ENCODE data around the gene NSMCE3. TPM values are rescaled to one million over a fixed set of nuclear protein-coding genes. Genes with fewer than 3 reads are reported as not detected.
"Not testable (repeated sequence)": the region's sequence is repeated elsewhere in the genome, so short reads cannot be mapped to it uniquely, and the experiment has no call there.

The NSMCE3 gene
- total RNA-seq, 2 experiments from 2014 or later, result 7.6 to 8.3 TPM

DNA sequence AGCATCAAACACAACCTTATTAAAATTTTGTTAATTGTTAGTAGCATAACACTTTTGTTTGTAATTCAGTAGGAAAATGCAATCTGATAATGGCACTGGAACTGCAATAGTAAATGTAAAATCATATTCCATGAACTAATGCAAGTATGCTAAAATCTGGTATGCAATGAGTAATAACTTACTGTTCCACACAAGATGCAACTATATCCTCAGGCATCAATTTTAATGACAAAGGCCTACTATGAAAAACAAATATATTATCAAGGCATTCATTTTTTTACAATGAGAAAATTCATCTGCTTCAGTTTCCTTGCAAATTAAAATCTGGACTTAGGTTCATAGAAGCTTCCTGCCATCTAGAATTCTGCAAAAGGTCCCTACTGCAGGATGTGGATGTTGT, 1.4 kb upstream of the NSMCE3 start:
- CTCF ChIA-PET, result interaction anchor here (1.0 kb wide), 1 partner anchor 131 kb away, joined by 3 read pairs; no protein-coding TSS in a partner anchor
- POLR2A ChIA-PET, result interaction anchor here (0.6 to 1.1 kb wide), 4 partner anchors 12 to 535 kb away, joined by 3 to 4 read pairs (median 3); no protein-coding TSS in a partner anchor

DNA sequence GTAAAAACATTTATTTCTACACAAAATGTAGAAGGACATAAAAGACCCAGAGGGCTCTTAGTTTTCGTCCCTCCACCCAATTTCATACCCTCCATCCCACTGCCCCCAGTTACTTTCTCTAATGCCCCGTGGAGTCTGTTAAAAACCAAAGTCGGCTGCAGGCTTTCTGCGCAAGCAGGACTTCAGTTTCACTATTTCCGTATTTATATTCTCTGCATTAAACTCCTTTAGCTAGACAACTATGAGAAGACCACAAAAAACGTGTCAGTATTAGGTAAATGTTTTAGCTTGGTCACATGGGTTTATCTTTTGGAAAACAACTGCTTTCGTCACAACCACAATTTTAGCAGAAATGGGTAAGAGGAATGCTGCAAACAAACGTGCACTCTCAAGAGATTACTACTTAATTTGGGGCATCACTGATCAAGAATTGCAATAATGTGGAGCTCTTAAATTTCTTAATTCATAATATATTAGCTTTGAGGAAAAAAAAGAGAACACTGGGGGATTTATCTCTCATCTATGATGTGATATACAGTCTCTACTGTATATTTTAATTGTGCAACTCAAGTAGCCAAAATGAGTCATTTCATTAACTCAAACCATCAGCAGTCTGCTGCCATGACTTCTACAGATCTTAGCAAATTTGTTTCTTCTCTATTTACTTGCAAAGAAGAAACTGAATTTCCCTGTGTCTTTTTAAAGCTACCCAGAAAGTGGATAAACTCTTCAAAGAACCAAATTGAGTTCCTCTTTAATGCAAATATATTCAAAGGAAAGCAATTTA, 740 bp upstream of the NSMCE3 start:
- CTCF ChIA-PET, result interaction anchor here (1.0 kb wide), 1 partner anchor 130 kb away, joined by 3 read pairs; no protein-coding TSS in a partner anchor
- POLR2A ChIA-PET, result interaction anchor here (0.6 to 1.1 kb wide), 4 partner anchors 13 to 534 kb away, joined by 3 to 4 read pairs (median 3); no protein-coding TSS in a partner anchor

DNA sequence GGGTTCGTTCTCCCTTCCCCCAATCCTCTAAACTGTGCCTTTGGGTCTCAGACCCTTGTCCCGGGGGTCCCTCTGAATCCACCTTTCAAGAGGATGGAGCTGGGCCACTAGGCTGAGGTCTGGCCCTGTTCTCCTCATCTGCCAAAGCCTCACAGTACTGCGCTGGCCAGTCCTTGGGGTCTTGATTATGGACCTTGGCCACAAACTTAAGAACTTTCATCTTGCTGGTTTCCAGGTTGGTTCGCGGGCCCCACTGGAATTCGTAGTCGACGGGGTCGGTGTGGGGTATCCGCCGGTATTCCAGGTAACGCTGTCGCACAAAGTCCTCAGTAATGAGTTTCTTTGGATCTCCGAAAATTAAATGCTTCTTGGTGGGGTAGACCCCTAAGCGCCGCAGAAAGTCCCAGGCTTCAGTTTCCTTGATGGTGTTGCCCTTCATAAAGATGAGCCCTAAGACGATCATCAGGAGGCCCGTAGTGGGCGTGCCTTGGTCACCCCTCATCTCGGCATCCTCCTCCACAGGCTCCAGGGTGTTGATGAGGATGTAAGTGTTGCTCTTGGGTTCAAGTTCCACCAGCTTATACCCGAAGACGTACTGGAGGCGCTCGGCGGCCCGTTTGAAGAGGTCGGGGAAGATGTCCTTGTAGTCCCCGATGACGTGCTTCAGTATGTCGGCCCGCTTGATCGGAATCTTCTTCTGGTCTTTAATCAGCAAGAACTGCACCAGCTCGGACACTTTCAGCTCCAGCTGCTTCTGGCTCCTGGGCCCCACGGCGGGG, 727 bp downstream of the NSMCE3 start:
- POLR2A ChIA-PET, result interaction anchor here (0.6 kb wide), 1 partner anchor 9 kb away, joined by 3 read pairs; no protein-coding TSS in a partner anchor
- CTCF ChIA-PET, result no interaction called here

DNA sequence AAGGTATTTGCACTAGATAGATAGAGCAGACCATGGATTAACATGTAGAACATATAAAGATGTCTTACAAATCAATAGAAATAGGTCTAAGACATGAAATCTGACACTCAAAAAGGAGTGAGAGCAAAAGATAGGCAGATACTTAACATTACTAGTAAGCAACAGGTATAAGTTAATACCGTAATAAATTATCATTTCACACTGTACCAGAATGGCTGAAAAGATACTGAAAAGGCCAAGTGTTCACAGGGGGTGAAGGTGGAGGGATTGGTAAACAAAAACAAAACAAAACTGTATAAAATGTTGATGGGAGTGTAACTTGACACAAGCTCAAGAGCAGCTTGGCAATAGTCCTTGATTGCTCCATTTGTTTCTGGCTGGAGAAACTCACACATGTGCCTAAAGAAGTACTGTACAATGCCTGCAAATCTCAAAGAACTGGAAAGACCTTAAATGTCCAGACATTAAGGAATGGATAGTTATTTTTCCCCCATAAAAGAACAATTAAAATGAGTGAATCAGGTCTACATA, 3.5 kb downstream of the NSMCE3 start:
- CTCF ChIA-PET, result interaction anchor here (0.6 kb wide), 1 partner anchor 168 kb away, joined by 3 read pairs; no protein-coding TSS in a partner anchor
- POLR2A ChIA-PET, result no interaction called here

DNA sequence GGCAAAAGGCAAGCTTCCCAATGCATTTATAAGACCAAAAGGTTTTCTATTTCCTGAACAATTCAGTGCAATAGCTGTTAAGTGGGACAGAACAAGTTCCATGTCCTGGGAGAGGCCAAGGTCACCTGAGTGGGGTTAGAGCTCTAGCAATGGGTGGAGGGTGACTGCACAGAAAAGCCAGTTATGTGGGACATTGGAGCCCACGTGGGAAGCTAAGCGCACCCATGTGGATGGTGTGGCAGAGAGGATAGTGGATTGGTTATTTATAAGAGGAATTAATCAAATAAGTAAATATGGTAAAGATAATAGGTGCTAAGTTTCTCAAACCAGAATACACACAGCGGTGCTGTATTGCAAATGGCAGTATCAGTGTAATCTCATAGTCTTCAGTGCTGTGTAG, 6.3 kb downstream of the NSMCE3 start:
- CTCF ChIA-PET, result interaction anchor here (0.6 kb wide), 1 partner anchor 299 kb away, joined by 3 read pairs; no protein-coding TSS in a partner anchor
- POLR2A ChIA-PET, result no interaction called here

DNA sequence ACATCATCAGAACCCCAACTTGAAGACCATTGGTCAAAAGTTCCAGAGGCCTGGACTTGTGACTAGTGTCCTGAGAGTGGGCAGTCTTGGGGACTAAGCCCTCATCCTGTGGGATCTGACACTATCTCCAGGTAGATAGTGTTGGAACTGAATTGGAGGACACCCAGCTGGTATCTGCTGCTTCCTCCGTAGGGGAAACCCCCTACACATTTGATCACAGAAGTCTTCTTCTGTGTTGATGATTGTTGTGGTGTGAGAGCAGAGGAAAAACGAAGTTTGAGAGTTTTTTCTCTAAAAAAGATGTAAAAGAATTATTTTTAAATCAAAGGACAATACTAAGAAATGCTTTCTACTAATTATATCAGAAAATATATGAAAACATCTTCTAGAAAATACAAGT, 6.9 kb downstream of the NSMCE3 start:
- ChIA-PET POLR2A (no interaction called here), CTCF (interaction anchor here (0.6 kb wide), 1 partner anchor 299 kb away, joined by 3 read pairs; no protein-coding TSS in a partner anchor)

DNA sequence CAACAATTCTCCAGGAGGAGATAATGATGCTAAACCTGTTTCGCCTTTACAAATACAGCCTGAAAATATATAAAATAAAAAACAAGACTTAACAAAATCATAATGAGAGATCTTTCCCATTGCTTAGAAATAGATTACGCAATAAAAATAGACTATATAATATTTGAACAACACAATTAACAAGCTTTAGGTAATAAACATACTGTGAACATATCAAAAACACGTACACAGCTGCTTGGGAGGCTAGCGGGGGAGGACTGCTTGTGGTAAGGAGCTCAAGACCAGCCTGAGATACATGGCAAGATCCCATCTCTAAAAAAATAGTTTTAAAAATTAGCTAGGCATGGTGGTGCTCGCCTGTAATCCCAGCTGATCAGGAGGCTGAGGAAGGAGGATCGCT, 8.7 kb downstream of the NSMCE3 start:
- ChIA-PET POLR2A (no interaction called here), CTCF (no interaction called here)

DNA sequence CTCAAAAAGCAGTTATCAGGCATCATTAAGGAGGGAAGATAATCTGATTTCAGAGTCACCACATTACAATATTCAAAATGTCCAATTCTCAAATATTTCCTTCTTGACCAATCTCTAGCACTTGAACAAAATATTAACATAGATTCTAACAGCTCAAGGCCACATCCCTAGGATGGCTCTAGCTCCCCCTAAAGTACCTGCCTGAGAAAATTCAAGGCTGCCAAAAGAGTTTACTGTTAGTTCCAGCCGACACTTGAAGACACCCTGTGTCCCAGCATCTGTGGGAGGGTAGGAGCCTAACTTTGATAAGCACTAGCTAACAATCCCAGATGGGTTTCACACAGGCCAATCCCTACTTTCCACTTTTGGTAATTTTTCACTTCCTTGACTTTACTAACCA, 10.4 kb downstream of the NSMCE3 start:
- POLR2A ChIA-PET, result no interaction called here
- CTCF ChIA-PET, result no interaction called here

DNA sequence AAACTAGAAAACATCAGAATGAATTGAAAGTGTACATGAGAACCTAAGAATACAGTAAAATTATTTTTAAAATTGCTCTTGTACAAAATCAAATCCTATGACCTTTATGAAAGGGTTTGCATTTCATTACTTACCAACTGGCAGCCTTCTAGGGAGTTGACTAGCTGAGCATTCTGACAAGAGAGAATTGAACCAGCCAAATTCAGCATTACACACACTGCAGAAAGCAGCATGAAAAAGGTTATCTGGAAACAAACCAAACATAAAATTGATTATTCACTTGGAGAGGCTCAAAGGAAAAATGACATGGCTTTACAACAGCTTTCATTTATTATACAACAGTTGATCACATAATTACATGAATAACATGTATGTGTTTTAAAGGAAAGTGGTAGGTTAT, 17.4 kb downstream of the NSMCE3 start:
- ChIA-PET CTCF (interaction anchor here (0.6 kb wide), 1 partner anchor 153 kb away, joined by 3 read pairs; no protein-coding TSS in a partner anchor), POLR2A (no interaction called here)

DNA sequence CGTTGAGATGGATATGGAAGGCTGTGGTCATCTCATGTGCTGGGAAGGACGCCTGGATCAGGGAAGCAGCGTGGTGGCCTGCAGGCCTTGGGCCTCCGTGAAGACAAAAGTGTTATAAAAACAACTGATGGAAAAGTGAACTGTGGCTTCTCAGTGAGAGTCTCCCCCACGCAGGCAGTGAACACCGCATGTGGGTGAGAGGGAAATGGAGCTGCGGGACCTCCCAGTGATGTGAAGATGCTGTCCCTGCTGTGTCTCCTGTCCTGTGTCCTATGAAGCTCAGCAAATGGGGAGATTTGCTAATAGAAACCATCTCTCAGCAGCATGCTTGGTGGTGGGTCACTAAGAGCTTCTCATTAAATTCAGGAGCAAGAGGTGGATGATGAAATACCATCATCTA, 25.1 kb downstream of the NSMCE3 start:
- CTCF ChIA-PET, result no interaction called here

DNA sequence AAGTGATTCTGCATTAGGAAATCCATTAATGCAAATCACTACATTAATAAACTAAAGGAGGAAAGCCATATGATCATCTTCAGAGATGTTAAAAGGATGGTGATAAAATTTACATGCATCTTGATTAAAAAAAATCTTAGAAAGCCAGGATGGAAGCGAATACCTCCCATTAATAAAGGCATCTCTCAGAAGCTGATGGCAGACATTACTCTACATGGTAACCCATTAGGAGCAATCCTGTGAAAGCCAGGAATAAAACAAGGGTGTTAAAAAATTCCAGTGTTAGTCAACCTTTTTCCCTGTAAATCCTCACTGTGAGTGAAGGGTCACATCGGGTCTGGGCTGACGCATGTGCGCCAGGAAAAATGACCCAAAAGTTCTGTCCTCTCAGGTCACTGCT, 25.5 kb downstream of the NSMCE3 start:
- POLR2A ChIA-PET, result no interaction called here
- CTCF ChIA-PET, result no interaction called here

More for the DNA sequence above, 25.1 kb downstream of the NSMCE3 start:
- POLR2A ChIA-PET, result no interaction called here

DNA sequence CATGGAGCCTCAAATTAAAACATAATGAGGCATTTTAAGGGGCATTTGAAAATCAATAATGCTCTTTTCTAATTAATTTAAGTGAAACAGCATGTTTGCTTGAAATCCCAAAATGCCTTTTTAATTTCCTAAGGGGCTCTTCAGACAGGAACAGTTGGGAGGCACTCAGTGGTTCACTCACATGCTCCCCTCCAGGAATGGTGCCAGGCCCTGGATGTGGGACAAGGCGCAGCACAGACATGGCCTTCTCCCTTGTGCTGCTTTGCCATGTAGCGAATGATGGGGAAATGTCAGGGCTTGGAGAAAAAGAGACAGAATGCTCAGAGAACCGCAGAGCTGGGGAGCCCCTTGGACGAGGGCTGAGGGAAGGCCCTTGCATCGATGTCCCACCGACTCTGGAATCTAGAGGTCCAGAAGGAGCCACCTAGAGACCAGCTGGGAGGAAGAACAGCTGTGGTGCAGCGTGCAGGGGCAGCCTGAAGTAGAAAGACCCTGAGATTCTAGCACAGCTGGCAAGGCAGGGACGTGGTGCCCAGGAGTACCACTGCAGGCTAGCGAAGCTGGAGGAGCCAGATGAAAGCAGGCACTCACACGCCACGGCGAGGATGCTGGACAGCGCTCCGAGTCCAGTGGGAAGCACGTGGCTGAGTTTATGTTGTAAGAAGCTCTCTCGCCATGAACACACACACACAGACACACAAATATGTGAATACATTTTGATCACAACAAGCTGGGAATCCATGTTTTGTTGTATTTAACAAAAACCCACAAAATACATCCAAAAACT, 27.0 kb downstream of the NSMCE3 start:
- ChIA-PET POLR2A (no interaction called here), CTCF (no interaction called here)

DNA sequence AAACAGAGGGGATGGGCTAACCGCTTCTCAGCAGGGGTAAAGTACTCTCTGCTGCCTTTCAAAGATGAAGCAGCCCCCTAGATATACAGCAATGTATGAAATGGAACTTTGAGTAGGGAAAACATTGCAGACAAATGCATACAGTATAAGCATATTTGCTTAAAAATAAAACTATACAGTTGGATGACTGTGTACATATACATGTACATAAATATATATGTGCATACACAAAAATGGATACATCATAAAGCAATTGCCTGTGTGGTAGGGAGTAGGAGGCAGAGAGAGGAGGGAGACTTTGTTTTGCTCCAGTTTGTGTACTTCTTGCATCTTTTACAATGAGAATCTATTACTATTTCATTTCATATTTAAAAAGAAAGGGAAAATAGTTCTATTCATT, 28.4 kb downstream of the NSMCE3 start:
- ChIA-PET POLR2A (no interaction called here), CTCF (no interaction called here)

DNA sequence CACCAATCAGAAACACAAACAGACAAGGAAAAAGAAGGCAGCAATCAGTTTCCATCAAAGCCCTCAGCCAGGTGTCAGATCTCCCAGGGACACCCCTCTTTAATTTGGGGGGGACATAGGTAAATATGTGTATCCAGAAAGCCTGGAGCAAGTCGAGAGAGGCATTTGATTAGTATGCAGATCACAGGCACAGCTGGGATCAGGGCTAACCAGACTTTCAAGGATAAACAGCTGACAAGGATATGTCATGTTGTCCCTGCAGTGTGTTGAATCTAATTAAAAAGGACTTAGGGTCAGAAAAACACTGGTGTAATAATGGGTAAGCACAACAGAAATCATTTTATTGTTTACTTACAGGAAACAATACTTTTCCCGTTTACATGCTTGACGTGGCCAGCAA, 30.2 kb downstream of the NSMCE3 start:
- ChIA-PET POLR2A (no interaction called here), CTCF (no interaction called here)

DNA sequence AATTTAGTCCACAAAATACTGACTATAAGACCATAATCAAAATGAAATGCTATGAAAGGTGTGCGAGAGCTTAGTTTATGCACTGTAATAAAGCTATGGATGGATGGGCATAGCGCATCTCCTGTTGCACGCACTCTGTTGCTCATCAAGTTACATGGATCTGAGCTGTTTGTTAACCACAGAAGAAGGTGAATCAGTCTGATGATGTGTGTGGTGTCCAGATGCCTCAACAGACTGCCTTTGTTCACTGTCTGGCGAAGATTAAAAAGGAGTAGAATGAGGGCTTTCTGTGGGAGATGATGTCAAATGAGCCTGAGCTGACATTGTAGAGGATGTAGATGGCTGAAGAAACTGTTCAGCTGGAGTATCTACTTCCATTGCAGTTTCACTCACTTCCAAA, 36.1 kb downstream of the NSMCE3 start:
- POLR2A ChIA-PET, result no interaction called here
- CTCF ChIA-PET, result no interaction called here

DNA sequence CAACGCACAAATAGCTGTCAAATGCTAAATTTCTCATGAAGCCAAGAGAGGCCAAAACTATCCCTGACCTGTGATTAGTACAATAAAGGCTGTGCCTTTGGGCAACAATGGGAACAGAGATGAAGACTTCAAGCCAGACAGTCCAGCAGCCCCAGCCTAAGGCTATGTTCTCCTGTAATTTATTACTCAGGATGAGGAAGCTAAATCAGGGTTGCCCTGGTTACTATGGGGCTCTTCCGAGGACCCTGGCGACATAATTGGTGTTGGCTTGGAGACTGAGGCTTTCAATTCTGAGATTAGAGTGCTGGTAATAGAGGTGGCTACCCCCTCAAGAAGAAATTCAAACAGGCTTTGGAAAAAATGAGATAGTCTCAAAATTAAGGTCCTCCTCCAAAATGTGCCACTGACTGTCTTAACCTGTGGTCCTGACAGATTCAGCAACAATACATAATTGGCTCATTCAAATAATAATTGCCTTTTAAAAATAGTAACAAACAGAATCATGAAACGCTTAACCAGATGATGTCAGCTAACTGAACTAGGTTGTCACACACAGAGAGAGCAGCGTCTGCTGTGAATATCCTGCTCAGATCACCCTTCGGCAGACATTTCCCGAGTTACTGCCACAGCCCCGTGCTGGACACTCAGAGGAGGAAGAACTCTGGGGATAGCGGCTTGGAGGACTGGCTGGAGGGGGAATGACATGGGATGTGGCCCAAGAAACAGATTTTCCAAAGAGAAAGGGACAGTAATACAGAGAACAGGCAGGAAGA, 43.0 kb downstream of the NSMCE3 start:
- ChIA-PET POLR2A (no interaction called here), CTCF (no interaction called here)

DNA sequence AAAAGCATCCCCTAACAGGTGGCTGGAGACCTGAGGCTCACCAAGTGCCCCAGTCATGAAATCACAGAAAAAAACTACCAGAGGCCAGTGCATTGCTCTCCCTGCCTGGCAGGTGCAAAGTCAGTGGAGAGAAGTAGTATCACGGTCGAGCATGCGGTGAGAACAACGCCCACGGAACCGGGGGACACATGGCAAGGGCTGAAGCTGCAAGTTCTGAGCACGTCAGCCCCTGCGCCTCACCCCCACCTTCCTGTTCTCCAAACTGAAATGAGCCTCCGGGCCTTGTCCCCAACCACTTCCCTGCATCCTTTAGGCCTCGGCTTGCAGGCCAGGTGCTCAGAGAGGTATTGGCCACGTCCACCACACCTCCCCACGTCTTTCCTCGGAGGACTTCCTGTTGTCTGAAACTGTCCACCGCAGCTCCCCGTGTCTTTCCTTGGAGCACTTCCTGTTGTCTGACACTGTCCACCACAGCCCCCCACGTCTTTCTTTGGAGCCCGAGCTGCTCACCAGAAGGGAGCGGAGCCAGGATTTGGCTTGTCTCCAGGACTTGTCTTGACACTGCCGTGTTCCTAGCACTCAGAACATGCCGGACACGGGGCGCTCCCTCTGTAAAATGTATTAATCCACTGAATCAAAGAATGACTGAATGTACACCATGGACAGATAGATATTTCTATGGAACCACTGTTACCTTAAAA, 43.9 kb downstream of the NSMCE3 start:
- ChIA-PET CTCF (no interaction called here), POLR2A (no interaction called here)

DNA sequence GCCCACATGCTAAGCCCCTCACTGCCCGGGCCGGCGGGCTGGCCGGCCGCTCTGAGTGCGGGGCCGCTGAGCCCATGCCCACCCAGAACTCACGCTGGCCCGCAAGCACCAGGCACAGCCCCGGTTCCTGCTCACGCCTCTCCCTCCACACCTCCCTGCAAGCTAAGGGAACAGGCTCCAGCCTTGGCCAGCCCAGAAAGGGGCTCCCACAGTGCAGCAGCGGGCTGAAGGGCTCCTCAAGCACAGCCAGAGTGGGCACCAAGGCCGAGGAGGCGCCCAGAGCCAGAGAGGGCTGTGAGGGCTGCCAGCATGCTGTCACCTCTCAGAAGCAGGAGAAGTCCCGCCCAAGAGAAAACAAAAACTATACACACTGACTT, 44.6 kb downstream of the NSMCE3 start:
- CTCF ChIA-PET, result not testable (repeated sequence)

More for the DNA sequence above, 44.6 kb downstream of the NSMCE3 start:
- POLR2A ChIA-PET, result not testable (repeated sequence)

Data from activated CD8-positive, alpha-beta memory T cell treated with anti-CD3 and anti-CD28 coated beads for 36 hours (primary cell).